Left forelimb (tissue), 1 donor: ENCODE results near the gene RPL23.

Experiments used
- DNase-seq: peaks from one replicate; pipeline ENCODE4 v3.0.0-alpha.2; 2018; ENCODE audit warnings: low spot score

Gene RPL23

GRCh38 chr17:38853292-38854219, at the start of gene RPL23:
TSS of gene RPL23 (minus strand) at chr17:38853721. CDS start at chr17:38853710, 11 bp downstream.
- peak; percentile 94 for DNase-seq

- DNase-seq = no peak
These were observed 47.6 kb upstream of the RPL23 start for GRCh38 chr17:38900978-38901656.

GRCh38 chr17:38899421-38899820, 45.9 kb upstream of the RPL23 start:
- no peak for DNase-seq

- no peak for DNase-seq
These were observed 45.4 kb upstream of the RPL23 start for GRCh38 chr17:38898812-38899348.

- no peak for DNase-seq
These were observed 44.8 kb upstream of the RPL23 start for GRCh38 chr17:38898291-38898679.

GRCh38 chr17:38897671-38898290, 44.3 kb upstream of the RPL23 start:
- DNase-seq = no peak

- no peak for DNase-seq
These were observed 43.7 kb upstream of the RPL23 start for GRCh38 chr17:38897176-38897575.

GRCh38 chr17:38896346-38896954, 42.9 kb upstream of the RPL23 start:
- no peak for DNase-seq

GRCh38 chr17:38894276-38894675, 40.8 kb upstream of the RPL23 start:
- no peak for DNase-seq

- DNase-seq = no peak
These were observed 40.1 kb upstream of the RPL23 start for GRCh38 chr17:38893607-38894006.

GRCh38 chr17:38893113-38893512, 39.6 kb upstream of the RPL23 start:
- no peak for DNase-seq

- no peak for DNase-seq
These were observed 39.1 kb upstream of the RPL23 start for GRCh38 chr17:38892620-38893019.

GRCh38 chr17:38892083-38892482, 38.6 kb upstream of the RPL23 start:
- no peak for DNase-seq

GRCh38 chr17:38891441-38891840, 37.9 kb upstream of the RPL23 start:
- DNase-seq = no peak

GRCh38 chr17:38890410-38890746, 36.9 kb upstream of the RPL23 start:
- DNase-seq = no peak

- no peak for DNase-seq
These were observed 36.4 kb upstream of the RPL23 start for GRCh38 chr17:38889745-38890409.

- DNase-seq = no peak
These were observed 35.3 kb upstream of the RPL23 start for GRCh38 chr17:38888842-38889241.

- no peak for DNase-seq
These were observed 33.1 kb upstream of the RPL23 start for GRCh38 chr17:38886643-38887010.

- no peak for DNase-seq
These were observed 32.5 kb upstream of the RPL23 start for GRCh38 chr17:38885728-38886642.

GRCh38 chr17:38885044-38885727, 31.7 kb upstream of the RPL23 start:
- DNase-seq = no peak
